ENCODE measurements around the gene TRAF5. TPM values are rescaled to one million over a fixed set of nuclear protein-coding genes. Genes with fewer than 3 reads are reported as not detected.

TRAF5 gene
- total RNA-seq, 1 experiment from 2014 or later: 8.8 TPM

- Histone ChIP-seq H3K27me3 (replicated peaks; ENCODE audit: control insufficient read depth, insufficient read depth, low read length) (no peaks in the 10 kb centered on the region), H3K9me3 (no peaks in the 10 kb centered on the region; the same call in 1 of the 2 replicates), H3K4me3 (ENCODE audit: low read depth, low read length) (no peak overlapping the region), H3K36me3 (ENCODE audit: control insufficient read depth, insufficient read depth, low read length) (no peaks in the 10 kb centered on the region), H3K4me1 (no peaks in the 10 kb centered on the region)
- intact Hi-C loops (cut with micrococcal nuclease; ENCODE audit: unreplicated experiment): no loop called here
- Mint-ChIP-seq H3K36me3 (ENCODE audit: insufficient read depth, unreplicated experiment) (peaks cover 4% of the 10 kb centered on the region), H3K27me3 (ENCODE audit: insufficient read depth, unreplicated experiment) (no peaks in the 10 kb centered on the region), H3K4me3 (ENCODE audit: unreplicated experiment) (no peak overlapping the region), H3K4me1 (ENCODE audit: low read depth, unreplicated experiment) (no peaks in the 10 kb centered on the region), H3K9me3 (ENCODE audit: unreplicated experiment) (peaks cover 10% of the 10 kb centered on the region), H3K27ac (ENCODE audit: unreplicated experiment) (no peak overlapping the region)
- ChIA-PET CTCF (no interaction called here), POLR2A (no interaction called here)
- no peak for DNase-seq
- TF ChIP-seq, protein P1, sequence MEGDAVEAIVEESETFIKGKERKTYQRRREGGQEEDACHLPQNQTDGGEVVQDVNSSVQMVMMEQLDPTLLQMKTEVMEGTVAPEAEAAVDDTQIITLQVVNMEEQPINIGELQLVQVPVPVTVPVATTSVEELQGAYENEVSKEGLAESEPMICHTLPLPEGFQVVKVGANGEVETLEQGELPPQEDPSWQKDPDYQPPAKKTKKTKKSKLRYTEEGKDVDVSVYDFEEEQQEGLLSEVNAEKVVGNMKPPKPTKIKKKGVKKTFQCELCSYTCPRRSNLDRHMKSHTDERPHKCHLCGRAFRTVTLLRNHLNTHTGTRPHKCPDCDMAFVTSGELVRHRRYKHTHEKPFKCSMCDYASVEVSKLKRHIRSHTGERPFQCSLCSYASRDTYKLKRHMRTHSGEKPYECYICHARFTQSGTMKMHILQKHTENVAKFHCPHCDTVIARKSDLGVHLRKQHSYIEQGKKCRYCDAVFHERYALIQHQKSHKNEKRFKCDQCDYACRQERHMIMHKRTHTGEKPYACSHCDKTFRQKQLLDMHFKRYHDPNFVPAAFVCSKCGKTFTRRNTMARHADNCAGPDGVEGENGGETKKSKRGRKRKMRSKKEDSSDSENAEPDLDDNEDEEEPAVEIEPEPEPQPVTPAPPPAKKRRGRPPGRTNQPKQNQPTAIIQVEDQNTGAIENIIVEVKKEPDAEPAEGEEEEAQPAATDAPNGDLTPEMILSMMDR (IDR thresholded peaks at IDR 0.05; ENCODE audit: insufficient read depth in 1 of 2, low read depth in 1 of 2, low read length in 1 of 2, severe bottlenecking in 1 of 2, unreplicated experiment in 1 of 2): no peak
- BruUV-seq (replicated peaks): no TSS peak
Measured at GRCh38 chr1:211352465-211352864, 25.8 kb downstream of the TRAF5 start.

DNA sequence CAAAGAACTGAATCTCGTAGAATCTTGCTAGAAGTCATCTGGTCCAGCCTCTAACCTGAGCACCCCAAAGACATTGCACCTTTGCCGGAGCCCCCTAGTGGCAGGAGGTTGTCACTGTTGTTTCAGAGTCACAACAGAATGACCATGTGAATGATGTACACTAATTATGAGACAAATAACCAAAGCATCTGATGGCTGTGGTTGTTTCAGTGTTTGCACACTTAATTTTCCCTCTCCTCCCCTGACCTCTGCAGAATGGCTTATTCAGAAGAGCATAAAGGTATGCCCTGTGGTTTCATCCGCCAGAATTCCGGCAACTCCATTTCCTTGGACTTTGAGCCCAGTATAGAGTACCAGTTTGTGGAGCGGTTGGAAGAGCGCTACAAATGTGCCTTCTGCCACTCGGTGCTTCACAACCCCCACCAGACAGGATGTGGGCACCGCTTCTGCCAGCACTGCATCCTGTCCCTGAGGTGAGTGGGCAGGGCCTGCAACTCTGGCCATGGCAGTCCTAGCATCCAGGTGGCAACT, 26.4 kb downstream of the TRAF5 start:
- DNase-seq: peak; percentile 48 to 72
- peaks cover 10% of the 10 kb centered on the region for H3K9me3 Mint-ChIP-seq (ENCODE audit: unreplicated experiment)
- no peaks in the 10 kb centered on the region for H3K36me3 ChIP-seq (ENCODE audit: control insufficient read depth, insufficient read depth, low read length)
- CTCF ChIA-PET: no interaction called here
- no peak overlapping the region for H3K4me3 ChIP-seq (ENCODE audit: low read depth, low read length)
- H3K4me3 Mint-ChIP-seq (ENCODE audit: unreplicated experiment): no peak overlapping the region
- H3K9me3 ChIP-seq: no peaks in the 10 kb centered on the region; the same call in 1 of the 2 replicates
- H3K4me1 ChIP-seq: no peaks in the 10 kb centered on the region
- H3K36me3 Mint-ChIP-seq (ENCODE audit: insufficient read depth, unreplicated experiment): peaks cover 4% of the 10 kb centered on the region
- intact Hi-C loops (cut with micrococcal nuclease; ENCODE audit: unreplicated experiment): loop anchor here (1.0 kb wide), 1 partner anchor 30 kb away; no protein-coding TSS in a partner anchor
- no peak overlapping the region for H3K27ac Mint-ChIP-seq (ENCODE audit: unreplicated experiment)
- POLR2A ChIA-PET: no interaction called here
- BruUV-seq (replicated peaks): no TSS peak
- TF ChIP-seq, protein P1 (IDR thresholded peaks at IDR 0.05; ENCODE audit: insufficient read depth in 1 of 2, low read depth in 1 of 2, low read length in 1 of 2, severe bottlenecking in 1 of 2, unreplicated experiment in 1 of 2): peak; percentile 66 to 83
- H3K4me1 Mint-ChIP-seq (ENCODE audit: low read depth, unreplicated experiment): no peaks in the 10 kb centered on the region
- H3K27me3 Mint-ChIP-seq (ENCODE audit: insufficient read depth, unreplicated experiment): no peaks in the 10 kb centered on the region
- H3K27me3 ChIP-seq (replicated peaks; ENCODE audit: control insufficient read depth, insufficient read depth, low read length): no peaks in the 10 kb centered on the region

GRCh38 chr1:211353562-211354212, 27.1 kb downstream of the TRAF5 start:
- Mint-ChIP-seq H3K36me3 (ENCODE audit: insufficient read depth, unreplicated experiment) (peaks cover 4% of the 10 kb centered on the region), H3K27ac (ENCODE audit: unreplicated experiment) (no peak overlapping the region), H3K27me3 (ENCODE audit: insufficient read depth, unreplicated experiment) (no peaks in the 10 kb centered on the region), H3K4me1 (ENCODE audit: low read depth, unreplicated experiment) (no peaks in the 10 kb centered on the region), H3K4me3 (ENCODE audit: unreplicated experiment) (no peak overlapping the region), H3K9me3 (ENCODE audit: unreplicated experiment) (peaks cover 10% of the 10 kb centered on the region)
- no peaks in the 10 kb centered on the region; the same call in 1 of the 2 replicates for H3K9me3 ChIP-seq
- BruUV-seq (replicated peaks): no TSS peak
- no peaks in the 10 kb centered on the region for H3K36me3 ChIP-seq (ENCODE audit: control insufficient read depth, insufficient read depth, low read length)
- no peak overlapping the region for H3K4me3 ChIP-seq (ENCODE audit: low read depth, low read length)
- ChIA-PET POLR2A (no interaction called here), CTCF (no interaction called here)
- no peaks in the 10 kb centered on the region for H3K27me3 ChIP-seq (replicated peaks; ENCODE audit: control insufficient read depth, insufficient read depth, low read length)
- no peak for DNase-seq
- intact Hi-C loops (cut with micrococcal nuclease; ENCODE audit: unreplicated experiment): loop anchor here (1.0 kb wide), 1 partner anchor 30 kb away; no protein-coding TSS in a partner anchor
- H3K4me1 ChIP-seq: no peaks in the 10 kb centered on the region
- TF ChIP-seq, protein P1 (IDR thresholded peaks at IDR 0.05; ENCODE audit: insufficient read depth in 1 of 2, low read depth in 1 of 2, low read length in 1 of 2, severe bottlenecking in 1 of 2, unreplicated experiment in 1 of 2): no peak

Data from Caco-2 (cell line).